ENCODE results near the gene GINS3.

GRCh38 chr16:58421529-58421928, 29.3 kb downstream of the GINS3 start:
- TF ChIP-seq EZH2 (IDR thresholded peaks at IDR 0.05; ENCODE audit: borderline replicate concordance, control insufficient read depth, low read depth, low read length), result no peak
- TF ChIP-seq ZNF274 (IDR thresholded peaks at IDR 0.05; ENCODE audit: insufficient read depth, insufficient read length), result no peak
- TF ChIP-seq YY1 (IDR thresholded peaks at IDR 0.05; ENCODE audit: low read depth, low read length), result no peak
- TF ChIP-seq CTCF (IDR thresholded peaks at IDR 0.05 in 2 of 3, conservative IDR thresholded peaks at IDR 0.05 in 1 of 3; ENCODE audit: control insufficient read depth in 2 of 3, extremely low read depth in 1 of 3, insufficient read depth in 1 of 3, low read depth in 3 of 3, low read length in 3 of 3), result no peak
- TF ChIP-seq BMI1 (IDR thresholded peaks at IDR 0.05; ENCODE audit: borderline replicate concordance), result no peak
- TF ChIP-seq BACH1 (IDR thresholded peaks at IDR 0.05; ENCODE audit: borderline replicate concordance), result no peak
- no peak for TF ChIP-seq EED (IDR thresholded peaks at IDR 0.05; ENCODE audit: low read depth)
- TF ChIP-seq POLR2A (IDR thresholded peaks at IDR 0.05; ENCODE audit: low read depth, low read length), result no peak
- TF ChIP-seq, protein P1, sequence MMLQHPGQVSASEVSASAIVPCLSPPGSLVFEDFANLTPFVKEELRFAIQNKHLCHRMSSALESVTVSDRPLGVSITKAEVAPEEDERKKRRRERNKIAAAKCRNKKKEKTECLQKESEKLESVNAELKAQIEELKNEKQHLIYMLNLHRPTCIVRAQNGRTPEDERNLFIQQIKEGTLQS (IDR thresholded peaks at IDR 0.05; ENCODE audit: borderline replicate concordance, extremely low read depth, low read depth, low read length), result no peak
- no peak for TF ChIP-seq CREB1 (IDR thresholded peaks at IDR 0.05; ENCODE audit: low read depth)
- TF ChIP-seq MYB (IDR thresholded peaks at IDR 0.05; ENCODE audit: borderline replicate concordance, low read depth, low read length), result no peak
- no peak for TF ChIP-seq RAD21 (IDR thresholded peaks at IDR 0.05; ENCODE audit: insufficient read depth, low read depth, low read length)
- no peak for TF ChIP-seq BRCA1 (IDR thresholded peaks at IDR 0.05; ENCODE audit: low read depth, low read length)
- TF ChIP-seq, protein P2, sequence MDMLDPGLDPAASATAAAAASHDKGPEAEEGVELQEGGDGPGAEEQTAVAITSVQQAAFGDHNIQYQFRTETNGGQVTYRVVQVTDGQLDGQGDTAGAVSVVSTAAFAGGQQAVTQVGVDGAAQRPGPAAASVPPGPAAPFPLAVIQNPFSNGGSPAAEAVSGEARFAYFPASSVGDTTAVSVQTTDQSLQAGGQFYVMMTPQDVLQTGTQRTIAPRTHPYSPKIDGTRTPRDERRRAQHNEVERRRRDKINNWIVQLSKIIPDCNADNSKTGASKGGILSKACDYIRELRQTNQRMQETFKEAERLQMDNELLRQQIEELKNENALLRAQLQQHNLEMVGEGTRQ (IDR thresholded peaks at IDR 0.05; ENCODE audit: borderline replicate concordance, low read depth, low read length), result no peak
